Lung (tissue), 12 donors: ENCODE measurements around the gene GPR25. TPM values are rescaled to one million over a fixed set of nuclear protein-coding genes. Genes with fewer than 3 reads are reported as not detected.

Experiments used
- ATAC-seq: fragments of 200-7000 bp; cut with Tn5 transposase; one replicate; pipeline ENCODE4 v1.9.1; 2020; ENCODE audit warnings: moderate number of reproducible peaks; ENCODE audit not compliant: insufficient read depth, low FRiP score
- DNase-seq, 3 donors: peaks; one replicate each; pipeline ENCODE4 v3.0.0-alpha.2; 2013 to 2017
- H3K27ac ChIP-seq, 2 donors: one replicate each; pipeline ENCODE4 v1.5.1; 2013; ENCODE audit warnings: mild to moderate bottlenecking in 2 of 2, moderate library complexity in 2 of 2, control low read depth in 1 of 2, inconsistent platforms in 1 of 2, low read depth in 1 of 2, low read length in 1 of 2
- H3K27me3 ChIP-seq, 3 donors: one replicate each; pipeline ENCODE4 v1.5.1; 2013; ENCODE audit warnings: low read length in 2 of 3; ENCODE audit not compliant: control insufficient read depth in 3 of 3, insufficient read depth in 3 of 3
- H3K36me3 ChIP-seq, 4 donors: one replicate each; pipeline ENCODE4 v1.5.1; 2013; ENCODE audit warnings: low read length in 4 of 4, mild to moderate bottlenecking in 1 of 4, moderate library complexity in 1 of 4; ENCODE audit not compliant: control insufficient read depth in 4 of 4, insufficient read depth in 4 of 4
- H3K4me1 ChIP-seq, 5 donors: one replicate each; pipeline ENCODE4 v1.5.1; 2013; ENCODE audit warnings: low read length in 5 of 5, mild to moderate bottlenecking in 2 of 5, moderate library complexity in 1 of 5; ENCODE audit not compliant: control insufficient read depth in 5 of 5, insufficient read depth in 5 of 5
- H3K4me3 ChIP-seq: one replicate; pipeline ENCODE4 v1.5.1; 2013; ENCODE audit warnings: mild to moderate bottlenecking, control low read depth, moderate library complexity
- H3K9ac ChIP-seq, 2 donors: one replicate each; pipeline ENCODE4 v1.5.1; 2013; ENCODE audit warnings: low read length in 2 of 2, control low read depth in 1 of 2; ENCODE audit not compliant: insufficient read depth in 1 of 2
- H3K9me3 ChIP-seq, 4 donors: one replicate each; pipeline ENCODE4 v1.5.1; 2013; ENCODE audit warnings: low read length in 3 of 4, mild to moderate bottlenecking in 1 of 4, moderate library complexity in 1 of 4; ENCODE audit not compliant: control insufficient read depth in 4 of 4, insufficient read depth in 3 of 4
- WGBS, 2 donors: extraction: QIAGEN DNeasy Blood & Tissue Kit; methylation state at CpG; one replicate each; pipeline ENCODE4 v1.1.7; 2013; 5-methylcytosine and 5-hydroxymethylcytosine counted together
- polyA plus RNA-seq, 2 donors: library from polyadenylated mRNA; stranded (reverse); fragments of 200-250 nt; gene quantifications; one replicate each; pipeline ENCODE4 v1.2.1, GENCODE V29; 2013
- total RNA-seq, 2 donors: library from RNA; depleted of rRNA in 1 of 2; stranded (reverse); fragments of >200 nt in 1 of 2; gene quantifications; one replicate each; pipeline ENCODE4 v1.2.1, GENCODE V29; 2014 to 2021
- TF ChIP-seq, protein P1 (sequence below): IDR thresholded peaks from 2 replicates; pipeline ENCODE4 v1.5.1; 2012; ENCODE audit warnings: mild to moderate bottlenecking; ENCODE audit errors: control extremely low read depth, extremely low read depth
- donor health status: control.
- donor health status: control.
- donor health status: Bipolar disorder and iron deficiency.
- donor health status: healthy.
- donor health status: DM: yes; HTN: yes; CAD: no.

GPR25 gene
- total and polyA plus RNA-seq, 4 donors: 0.16 to 1.0 (median 0.63) TPM

DNA sequence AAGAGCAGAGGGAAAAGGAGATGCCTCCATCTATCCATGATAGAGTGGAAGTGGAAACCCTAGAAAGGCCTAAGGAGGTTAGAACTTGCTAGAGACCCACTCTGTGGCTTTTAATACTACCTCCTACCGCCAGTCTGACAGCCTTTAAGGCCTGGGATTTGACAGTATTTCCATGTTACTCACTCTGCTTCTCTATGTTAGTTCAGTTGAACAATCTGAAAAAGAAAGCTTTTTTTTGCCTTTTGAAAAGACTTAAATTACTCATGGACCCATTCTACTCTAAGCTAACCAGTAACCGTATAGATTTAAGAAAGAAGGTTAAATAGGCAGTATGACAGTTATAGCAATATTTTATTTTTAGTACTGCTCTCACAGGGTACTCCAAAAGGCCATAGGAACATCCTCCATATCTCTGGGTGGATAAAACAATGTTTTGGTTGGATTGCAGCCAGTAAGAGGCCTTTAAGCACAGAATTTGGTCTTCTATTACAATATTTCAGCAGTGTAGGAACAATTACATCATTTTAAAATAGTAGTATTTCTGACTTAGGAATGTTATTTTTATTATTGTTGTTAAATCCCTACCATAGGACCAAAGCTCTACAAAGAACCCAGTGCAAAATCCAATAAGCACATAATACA is 15.9 kb upstream of the GPR25 start:
- ATAC-seq: no peak

DNA sequence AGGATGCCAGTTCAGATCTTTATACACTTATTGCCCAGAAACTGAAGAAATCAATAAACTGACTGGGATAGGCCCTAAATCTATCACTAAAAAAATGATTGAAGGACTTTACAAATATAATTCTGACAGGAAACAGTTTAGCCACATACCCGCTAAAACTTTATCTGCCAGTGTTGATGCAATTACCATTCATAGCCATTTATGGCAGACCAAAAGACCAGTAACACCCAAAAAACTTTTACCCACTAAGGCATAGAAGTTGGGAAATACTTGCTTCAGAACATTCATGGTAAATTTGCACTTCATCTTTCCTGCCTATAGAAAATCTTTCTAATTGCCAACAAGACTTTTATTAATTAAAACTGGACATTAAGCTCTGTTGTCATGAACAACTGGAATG is 15.0 kb upstream of the GPR25 start:
- TF ChIP-seq, protein P1, sequence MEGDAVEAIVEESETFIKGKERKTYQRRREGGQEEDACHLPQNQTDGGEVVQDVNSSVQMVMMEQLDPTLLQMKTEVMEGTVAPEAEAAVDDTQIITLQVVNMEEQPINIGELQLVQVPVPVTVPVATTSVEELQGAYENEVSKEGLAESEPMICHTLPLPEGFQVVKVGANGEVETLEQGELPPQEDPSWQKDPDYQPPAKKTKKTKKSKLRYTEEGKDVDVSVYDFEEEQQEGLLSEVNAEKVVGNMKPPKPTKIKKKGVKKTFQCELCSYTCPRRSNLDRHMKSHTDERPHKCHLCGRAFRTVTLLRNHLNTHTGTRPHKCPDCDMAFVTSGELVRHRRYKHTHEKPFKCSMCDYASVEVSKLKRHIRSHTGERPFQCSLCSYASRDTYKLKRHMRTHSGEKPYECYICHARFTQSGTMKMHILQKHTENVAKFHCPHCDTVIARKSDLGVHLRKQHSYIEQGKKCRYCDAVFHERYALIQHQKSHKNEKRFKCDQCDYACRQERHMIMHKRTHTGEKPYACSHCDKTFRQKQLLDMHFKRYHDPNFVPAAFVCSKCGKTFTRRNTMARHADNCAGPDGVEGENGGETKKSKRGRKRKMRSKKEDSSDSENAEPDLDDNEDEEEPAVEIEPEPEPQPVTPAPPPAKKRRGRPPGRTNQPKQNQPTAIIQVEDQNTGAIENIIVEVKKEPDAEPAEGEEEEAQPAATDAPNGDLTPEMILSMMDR: no peak
- WGBS, 2 donors: 53 to 69% methylated on average over 1 of the region's 1 CpG

More for the DNA sequence above, 15.9 kb upstream of the GPR25 start:
- Histone ChIP-seq H3K4me3 (no peak overlapping the region), H3K4me1 (peaks cover 0 to 6% (median 0%) of the 10 kb centered on the region in 5 donors), H3K9me3 (no peaks in the 10 kb centered on the region), H3K27me3 (no peaks in the 10 kb centered on the region), H3K36me3 (peaks cover 5 to 26% (median 17%) of the 10 kb centered on the region in 4 donors), H3K27ac (no peak overlapping the region), H3K9ac (no peak overlapping the region)
- peak in 2 of 3 donors; percentile 23 to 37 for DNase-seq
- WGBS, 2 donors: 88 to 94% methylated on average over 2 of the region's 2 CpGs
- TF ChIP-seq, protein P1: no peak

GRCh38 chr1:200861937-200862647 is 10.7 kb upstream of the GPR25 start:
- Histone ChIP-seq H3K27me3 (no peaks in the 10 kb centered on the region), H3K27ac (no peak overlapping the region), H3K9ac (no peak overlapping the region), H3K4me3 (no peak overlapping the region), H3K4me1 (no peaks in the 10 kb centered on the region), H3K9me3 (no peaks in the 10 kb centered on the region), H3K36me3 (peaks cover 0 to 15% (median 6%) of the 10 kb centered on the region in 4 donors)
- TF ChIP-seq, protein P1: no peak
- ATAC-seq: no peak
- 92 to 96% methylated on average over 2 of the region's 2 CpGs for WGBS, 2 donors
- DNase-seq: no peak

More for the DNA sequence above, 15.0 kb upstream of the GPR25 start:
- peaks cover 7 to 21% (median 15%) of the 10 kb centered on the region in 4 donors for H3K36me3 ChIP-seq
- H3K9me3 ChIP-seq: no peaks in the 10 kb centered on the region
- H3K4me3 ChIP-seq: no peak overlapping the region
- H3K4me1 ChIP-seq: peaks cover 0 to 6% (median 0%) of the 10 kb centered on the region in 5 donors
- H3K9ac ChIP-seq: no peak overlapping the region
- DNase-seq (no peak), ATAC-seq (no peak)
- H3K27me3 ChIP-seq: no peaks in the 10 kb centered on the region
- no peak overlapping the region for H3K27ac ChIP-seq
